NCI-H1092 (cell line): ENCODE measurements around the gene LPIN3.
A peak's percentile ranks its signal among the peaks of the same experiment; 100 is the strongest.
"Not testable (repeated sequence)": the region's sequence is repeated elsewhere in the genome, so short reads cannot be mapped to it uniquely, and the experiment has no call there.

Experiments
- DNase-seq: peaks from one replicate; lab custom pipeline; 2025; lab: John Stamatoyannopoulos, UW

The LPIN3 gene, protein sequence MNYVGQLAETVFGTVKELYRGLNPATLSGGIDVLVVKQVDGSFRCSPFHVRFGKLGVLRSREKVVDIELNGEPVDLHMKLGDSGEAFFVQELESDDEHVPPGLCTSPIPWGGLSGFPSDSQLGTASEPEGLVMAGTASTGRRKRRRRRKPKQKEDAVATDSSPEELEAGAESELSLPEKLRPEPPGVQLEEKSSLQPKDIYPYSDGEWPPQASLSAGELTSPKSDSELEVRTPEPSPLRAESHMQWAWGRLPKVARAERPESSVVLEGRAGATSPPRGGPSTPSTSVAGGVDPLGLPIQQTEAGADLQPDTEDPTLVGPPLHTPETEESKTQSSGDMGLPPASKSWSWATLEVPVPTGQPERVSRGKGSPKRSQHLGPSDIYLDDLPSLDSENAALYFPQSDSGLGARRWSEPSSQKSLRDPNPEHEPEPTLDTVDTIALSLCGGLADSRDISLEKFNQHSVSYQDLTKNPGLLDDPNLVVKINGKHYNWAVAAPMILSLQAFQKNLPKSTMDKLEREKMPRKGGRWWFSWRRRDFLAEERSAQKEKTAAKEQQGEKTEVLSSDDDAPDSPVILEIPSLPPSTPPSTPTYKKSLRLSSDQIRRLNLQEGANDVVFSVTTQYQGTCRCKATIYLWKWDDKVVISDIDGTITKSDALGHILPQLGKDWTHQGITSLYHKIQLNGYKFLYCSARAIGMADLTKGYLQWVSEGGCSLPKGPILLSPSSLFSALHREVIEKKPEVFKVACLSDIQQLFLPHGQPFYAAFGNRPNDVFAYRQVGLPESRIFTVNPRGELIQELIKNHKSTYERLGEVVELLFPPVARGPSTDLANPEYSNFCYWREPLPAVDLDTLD

DNA sequence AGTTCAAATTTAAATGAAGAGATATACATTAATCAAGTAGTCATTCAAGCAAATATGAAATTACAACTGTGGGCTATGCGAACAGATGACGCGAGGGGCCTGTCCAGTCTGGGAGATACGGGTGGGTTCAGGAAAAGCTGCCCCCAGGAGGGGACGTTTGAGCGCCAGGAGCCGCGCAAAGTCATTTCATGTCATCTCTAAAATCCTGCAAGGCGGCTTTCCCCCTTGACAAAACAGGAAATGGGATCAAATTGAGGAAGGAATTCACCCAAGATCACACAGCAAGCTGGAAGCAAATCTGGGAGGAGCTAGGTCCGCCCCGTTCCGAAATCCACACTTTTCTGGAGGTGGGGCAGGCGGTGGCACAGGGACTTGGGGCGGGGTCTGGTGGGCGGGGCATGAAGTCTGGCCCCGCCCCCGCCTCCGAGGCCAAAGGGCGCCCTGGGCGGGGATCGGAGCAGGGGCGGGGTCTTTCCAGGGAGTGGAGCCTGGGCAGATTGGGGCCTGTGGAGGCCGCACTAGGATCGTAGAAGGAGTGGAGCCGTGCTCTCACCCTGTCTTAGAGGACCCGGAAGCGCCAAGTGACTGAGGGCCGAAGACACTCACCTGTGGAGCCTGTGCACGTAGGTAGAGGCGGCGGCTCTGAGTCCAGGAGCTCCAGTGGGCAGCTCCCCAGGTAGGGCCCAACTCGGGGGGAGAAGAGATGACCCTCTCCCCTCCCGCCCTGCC, at the start of gene LPIN3:
TSS of gene LPIN3 (plus strand) at position 495 of the 729 bp plus-strand sequence. CDS start 4,983 bp downstream, outside the sequence.
- no peak for DNase-seq

DNA sequence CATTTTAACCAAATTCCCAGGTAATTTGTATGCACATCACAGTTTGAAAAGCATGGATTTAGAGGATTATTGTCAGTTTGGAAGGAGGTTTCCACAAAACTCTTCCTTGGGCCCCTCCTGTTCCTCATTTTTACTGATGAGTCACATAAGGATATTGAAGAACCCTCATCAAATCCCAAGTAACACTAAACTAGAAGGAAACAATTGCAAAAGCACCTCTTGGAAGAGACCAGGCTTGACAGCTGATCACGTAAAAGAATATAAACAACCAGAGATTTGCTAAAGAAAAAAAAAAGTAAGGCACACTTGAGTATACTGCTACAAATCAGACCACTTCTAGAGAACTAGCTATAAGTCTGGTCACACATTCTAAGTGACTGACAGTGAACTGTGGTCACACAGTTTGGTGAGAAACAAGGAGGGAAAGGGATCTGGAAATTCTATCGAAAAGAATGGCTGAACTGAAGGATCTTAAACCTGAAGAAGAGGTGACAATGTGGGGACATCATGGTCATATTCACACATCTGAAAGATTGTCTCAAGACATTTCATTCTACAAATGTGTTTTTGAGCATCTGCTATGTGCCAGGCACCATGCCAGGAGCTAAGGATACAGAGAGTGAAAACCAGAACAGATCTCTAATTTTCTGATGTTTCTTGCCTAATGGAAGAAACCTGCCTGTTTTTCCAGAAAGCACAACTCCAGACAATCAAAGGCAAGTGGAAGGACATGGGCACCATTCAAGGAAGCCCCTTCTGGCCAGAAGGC, 47.2 kb upstream of the LPIN3 start:
- DNase-seq: no peak

DNA sequence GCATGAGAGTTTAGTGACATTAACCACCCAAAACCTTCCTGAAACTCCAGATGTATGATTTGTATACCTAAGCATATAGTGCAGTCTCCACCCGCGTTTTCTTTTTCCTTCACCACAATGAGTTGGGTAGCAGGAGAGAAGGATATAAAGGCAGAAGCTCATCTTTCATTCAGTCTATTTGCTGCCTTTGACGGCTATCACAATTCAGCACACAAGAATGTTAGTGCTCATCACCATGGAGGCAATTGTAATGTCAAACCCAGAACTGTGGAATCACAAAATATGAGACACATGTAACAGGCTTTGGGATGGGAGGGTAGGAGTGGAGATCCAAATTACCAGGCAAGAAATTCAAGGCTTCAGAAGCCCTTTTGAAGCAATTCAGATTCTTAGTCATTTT, 40.7 kb upstream of the LPIN3 start:
- DNase-seq: no peak

DNA sequence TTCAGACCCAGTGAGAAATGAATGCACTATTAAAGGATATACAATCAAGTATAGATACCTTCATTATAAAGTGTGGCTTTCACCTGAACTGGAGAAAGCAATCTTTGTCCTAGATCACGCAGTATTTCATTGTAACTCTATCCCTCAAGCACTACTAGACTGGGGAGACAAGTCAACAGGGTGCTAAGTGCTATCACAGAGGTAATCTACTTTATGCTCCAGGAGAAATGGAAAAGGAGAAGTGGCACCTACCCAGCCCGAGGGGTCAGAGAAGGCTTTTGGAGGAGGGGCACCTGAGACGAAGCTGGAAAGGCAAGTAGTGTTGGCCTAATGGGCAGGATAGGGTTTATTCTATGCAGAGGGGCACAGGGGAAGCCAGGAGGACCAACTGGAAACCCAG, 40.2 kb upstream of the LPIN3 start:
- DNase-seq: no peak

DNA sequence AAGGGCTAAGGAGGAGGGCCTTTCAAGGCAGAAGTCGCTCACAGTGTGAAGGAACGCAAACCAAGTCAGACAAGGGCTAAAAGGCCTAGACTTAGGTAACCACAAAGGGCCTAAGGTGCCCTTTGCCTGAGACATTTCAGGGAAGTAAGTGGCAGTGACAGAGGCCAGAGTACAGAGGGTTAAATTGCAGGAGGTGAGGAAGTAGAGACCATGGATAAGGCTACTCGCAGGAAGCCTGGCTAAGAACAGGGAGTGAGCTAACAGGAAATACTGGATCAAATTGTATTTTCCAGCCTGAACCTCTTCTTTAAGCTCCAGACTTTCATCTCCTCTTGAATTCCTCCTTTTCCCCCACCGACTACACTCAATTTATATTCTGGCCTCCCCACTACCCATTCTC, 39.7 kb upstream of the LPIN3 start:
- DNase-seq: no peak

DNA sequence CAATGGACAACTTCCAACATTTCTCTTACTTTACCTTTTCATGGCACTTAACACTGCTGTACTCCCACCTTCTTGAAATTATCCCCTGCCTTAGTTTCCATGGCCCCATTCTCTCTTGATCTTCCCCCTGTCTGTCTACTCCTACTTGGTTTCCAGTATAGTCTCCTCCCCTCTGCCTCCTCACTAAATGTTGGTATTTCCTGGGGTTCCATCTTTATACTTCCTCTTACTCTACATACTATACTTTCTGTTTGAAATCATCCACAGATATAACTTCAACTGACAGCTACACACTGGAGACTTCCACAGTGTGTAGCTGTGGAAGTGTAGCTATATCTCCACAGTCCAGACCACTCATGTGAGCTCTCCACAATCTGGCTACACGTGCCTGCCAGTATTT, 36.6 kb upstream of the LPIN3 start:
- no peak for DNase-seq

DNA sequence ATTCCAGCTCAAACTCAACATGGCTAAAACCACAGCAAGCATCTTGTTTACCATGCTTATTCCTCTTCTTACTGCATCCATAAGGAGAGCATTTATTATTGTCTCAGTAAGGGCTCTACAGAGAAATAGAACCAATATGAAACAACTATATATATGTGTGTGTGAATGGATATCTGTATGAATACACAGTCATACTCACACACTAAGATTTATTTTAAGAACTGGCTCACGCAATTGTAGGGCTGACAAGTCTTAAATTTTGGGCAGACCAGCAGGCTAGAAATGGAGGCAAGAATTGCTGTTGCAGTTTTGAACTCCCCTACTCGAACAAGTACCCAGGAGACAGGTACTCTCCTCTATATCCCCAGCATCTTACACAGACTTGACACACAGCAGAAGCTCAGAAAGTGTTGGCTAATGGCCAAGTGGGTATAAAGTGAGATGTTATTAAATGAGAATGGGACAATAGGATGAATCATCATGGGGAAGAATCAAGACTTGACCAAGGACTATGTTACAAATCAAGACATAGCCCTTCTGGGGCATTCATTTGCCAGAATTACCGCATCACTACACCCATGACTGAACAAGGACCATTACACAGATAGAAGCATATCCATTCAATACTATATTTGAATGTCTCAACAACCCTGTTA, 36.1 kb upstream of the LPIN3 start:
- no peak for DNase-seq

DNA sequence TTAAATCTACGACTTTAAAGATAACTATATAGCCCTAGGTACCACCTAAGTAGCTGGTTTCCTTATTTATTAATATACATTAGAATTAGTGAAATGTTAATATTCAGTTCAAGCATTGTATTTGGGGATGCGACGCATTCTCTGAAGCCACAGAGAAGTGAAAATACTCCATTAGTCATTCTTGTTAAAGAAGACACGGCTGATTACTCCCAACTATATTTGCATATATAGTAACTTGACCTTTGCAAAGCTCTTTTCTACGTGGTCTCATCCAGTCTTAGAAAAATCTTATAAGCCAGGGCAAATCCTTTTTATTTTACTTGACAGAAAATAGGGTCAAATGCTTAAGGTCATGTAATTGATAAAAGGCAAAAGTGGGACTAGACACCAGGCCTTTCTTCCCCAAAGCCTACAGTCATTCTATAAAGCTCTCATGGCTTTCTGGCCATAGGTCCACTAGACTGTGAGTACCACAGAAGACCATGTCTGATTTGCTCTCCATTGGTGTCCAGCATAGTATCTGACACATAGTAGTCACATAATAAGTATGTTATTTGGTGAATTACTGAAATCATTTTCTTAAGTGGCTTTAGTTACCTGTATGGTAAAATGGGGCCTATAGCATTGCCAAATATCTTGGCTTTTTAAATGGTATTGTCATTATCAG, 34.4 kb upstream of the LPIN3 start:
- no peak for DNase-seq

DNA sequence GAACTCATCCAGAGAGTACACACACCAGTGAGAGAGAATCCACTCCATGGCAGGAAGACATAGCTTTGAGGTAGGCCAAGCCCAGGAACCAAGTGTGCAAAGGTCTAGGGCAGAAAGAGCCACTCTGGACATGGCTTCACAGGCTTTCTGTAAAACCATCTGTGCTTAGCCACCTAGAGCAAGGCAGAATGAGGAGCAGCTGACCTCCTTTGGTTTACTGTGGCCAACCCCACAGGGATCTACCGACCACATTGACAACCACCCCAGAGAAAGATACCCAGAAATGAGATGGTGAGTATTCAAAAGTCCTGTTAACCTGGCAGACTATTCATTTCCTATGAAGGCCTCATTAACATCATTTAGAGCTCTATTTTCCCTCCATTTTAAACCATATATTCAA, 33.6 kb upstream of the LPIN3 start:
- DNase-seq: no peak

DNA sequence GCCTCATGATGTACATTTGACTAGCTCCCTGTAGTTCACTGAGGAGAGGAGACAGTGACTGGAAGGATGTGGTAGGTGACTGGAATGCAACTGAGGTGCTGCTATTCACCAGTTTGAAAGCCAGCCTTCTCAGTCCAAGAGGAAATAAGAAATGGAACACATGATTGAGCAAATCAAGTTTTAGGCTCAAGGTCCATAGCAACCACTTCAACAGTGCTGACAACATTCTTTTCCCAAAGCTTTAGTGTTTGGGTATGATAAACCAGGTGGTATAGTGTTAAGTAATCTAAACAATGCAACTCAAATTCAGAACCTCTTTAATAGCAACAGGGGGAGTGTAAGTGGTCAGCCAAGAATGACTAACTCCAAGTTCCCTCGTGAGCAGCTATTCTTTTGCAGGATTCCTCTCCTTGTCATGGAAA, 32.3 kb upstream of the LPIN3 start:
- no peak for DNase-seq

DNA sequence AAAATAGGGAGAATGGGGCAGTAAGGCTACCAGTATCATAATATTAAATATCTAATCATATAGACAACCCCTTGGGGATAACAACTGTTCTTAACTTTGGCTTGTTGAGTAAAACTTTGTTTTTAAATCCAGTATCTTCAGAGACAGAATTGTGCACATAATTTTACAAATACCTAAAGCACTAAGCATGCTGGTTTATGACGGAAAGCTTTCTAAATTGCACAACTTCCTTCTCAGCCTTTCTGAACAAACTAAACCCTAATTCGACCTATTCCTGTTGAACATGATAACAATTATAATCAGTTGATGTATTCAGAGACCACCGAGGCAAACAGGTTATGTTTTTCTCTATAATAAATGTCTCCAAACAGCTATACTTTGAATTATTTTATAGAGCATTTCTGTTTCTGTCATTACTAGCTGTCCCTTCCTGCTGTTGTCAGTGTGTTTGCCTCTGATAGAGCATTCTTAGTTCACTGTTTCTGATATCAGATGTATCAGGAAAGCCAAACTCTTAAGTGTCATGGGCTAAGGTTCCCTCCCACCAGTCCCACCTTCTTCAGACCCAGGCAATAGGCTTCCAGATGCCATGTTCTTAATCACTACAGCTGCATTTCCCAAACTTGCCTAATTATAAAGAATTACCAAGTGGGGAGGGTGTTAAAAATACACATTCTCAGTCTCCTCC, 31.8 kb upstream of the LPIN3 start:
- no peak for DNase-seq

DNA sequence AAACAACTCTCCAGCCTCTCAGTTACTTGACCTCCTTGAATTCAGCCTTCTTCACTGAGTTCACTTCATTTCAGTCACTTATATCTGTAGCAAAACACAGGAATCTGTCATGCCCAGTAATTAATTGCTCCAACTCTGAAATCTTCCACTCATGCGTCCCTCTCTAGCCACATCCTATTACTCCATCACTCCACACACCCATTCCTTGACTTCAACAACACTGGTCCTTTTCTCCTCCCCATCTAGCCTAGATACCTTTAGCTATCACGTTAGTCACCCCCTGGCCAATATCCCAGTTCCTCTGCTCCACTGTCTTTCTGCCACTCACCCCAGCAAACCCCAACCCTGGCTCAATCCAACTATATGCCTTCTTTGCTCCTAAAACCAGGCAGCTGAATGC, 30.8 kb upstream of the LPIN3 start:
- DNase-seq: no peak

DNA sequence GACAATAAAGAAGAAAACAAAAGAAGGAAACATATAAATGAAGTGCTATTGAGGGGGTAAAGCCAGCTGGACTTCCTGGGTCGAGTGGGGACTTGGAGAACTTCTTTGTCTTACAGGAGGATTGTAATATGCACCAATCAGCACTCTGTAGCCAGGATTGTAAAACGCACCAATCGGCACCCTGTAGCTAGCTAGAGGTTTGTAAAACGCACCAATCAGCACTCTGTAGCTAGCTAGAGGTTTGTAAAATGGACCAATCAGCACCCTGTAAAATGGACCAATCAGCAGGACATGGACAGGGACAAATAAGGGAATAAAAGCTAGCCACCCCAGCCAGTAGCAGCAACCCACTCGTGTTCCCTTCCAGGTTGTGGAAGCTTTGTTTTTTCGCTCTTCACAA, 28.6 kb upstream of the LPIN3 start:
- not testable (repeated sequence) for DNase-seq

DNA sequence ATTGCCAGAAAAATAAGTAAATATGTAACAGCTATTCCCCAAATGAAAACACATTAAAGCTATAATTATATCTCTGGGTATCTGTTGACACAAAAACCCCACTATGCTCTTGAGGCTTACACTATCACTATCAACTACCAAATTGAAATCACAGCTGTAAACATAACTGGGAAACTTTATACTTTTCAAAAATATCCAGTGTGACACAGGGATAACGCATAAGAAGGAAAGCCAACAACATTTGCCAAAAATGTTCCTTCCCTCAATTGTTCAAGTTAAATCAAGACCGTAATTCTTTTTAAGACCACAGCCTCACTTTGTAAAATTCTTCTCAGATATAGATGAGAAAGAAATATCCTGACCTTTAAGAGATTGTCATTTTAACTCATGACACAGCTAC, 26.2 kb upstream of the LPIN3 start:
- DNase-seq: no peak

DNA sequence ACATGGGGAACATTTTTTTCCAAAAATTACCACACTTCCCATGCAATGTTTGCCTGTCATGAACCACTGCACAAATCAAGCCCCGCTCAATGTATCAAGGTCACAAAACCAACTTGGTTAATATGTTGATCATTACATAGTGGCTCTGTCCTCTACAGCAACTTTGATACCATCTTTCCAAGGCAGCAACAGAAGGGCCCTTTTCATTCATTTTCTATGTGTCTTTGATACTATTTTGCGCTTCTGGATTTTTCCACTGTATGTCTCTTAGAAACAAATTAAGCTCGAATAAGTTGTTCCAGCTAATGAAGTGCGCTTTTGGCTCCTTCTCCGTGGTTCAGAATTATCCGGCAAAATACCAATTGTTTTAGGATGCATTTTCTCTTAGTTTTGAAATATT, 24.6 kb upstream of the LPIN3 start:
- no peak for DNase-seq

DNA sequence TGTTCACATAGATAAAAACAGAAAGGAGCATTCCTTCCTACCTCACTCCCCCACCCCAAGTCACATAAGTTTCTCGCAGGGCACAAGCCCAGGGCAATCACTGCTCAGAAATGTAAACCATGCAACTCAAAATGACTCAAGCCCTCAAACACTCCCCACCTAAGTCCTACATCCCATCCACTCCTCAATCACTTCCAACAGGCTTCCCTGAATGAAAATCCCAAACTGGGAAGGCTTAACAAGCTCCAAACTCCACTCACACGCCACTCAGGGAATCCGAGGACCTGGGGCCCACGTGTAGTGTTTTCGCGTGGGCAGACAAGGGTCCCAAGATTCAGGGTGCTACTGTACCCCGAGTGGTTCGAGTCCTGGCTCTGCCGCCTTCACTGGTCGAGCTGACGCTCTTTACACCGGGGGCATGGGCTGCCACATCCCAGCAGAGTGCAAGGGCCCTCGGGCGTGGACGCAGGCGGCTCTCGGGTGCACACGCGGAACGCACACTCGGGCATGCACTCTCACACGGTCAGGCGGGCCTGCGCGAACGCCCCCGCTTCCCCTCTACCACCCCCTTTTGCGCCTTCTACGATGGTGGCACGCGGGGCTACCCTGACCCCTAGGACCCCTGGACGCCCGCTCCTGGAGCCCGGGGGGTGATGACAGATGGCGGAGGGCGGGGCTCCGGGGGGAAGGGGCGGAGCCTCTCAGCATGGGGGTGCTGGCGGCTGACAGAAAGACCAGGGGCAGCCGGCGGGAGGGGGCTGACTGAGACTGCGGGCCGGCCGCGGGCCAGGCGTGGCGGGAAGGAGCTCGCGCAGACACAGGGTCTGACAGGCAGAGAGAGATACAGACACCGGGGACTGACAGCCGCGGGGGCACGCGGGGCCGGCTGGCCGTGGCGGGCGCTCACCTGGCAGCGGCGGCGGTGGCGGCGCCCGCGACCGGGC, 23.7 kb upstream of the LPIN3 start:
- DNase-seq: peak; percentile 51

DNA sequence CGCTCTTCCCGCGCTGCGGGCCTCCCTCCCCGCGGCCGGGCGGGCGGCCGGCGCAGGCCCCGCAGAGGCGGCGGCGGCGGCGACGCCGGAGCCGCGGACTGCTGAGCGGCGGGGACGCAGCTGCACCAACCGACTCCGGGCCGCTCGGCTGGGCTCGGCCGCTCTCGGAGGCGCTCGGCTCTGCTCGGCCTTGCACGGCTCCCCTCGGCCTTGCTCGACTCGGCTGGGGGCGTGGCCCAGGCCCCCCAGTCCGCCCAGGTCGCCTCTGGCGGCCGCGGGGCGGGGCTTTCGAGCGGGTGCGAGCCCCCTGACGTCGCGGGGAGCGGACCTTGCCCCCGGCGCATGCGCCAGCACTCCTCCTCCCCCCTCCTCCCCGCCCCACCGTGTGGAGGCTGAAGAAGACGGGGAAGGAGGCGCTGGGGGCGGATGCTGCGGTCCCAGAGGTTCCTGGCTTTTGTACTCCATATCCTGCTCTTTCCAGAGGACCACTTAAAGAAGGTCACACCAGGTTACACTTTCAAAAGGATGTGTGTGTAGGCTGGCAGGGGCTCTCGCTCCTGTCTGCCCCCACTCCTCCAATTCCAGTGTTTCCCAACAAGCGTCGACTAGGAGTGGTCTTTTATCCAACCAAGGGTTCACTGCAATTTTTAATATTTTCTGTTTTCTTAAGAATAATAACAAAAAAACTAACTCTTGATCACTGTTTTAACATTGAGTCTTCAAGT, 22.9 kb upstream of the LPIN3 start, which contains the start of gene ZHX3:
TSS of gene ZHX3 (minus strand) at position 186 of the 725 bp plus-strand sequence. CDS start 112,815 bp downstream, outside the sequence.
- peak; percentile 97 for DNase-seq

DNA sequence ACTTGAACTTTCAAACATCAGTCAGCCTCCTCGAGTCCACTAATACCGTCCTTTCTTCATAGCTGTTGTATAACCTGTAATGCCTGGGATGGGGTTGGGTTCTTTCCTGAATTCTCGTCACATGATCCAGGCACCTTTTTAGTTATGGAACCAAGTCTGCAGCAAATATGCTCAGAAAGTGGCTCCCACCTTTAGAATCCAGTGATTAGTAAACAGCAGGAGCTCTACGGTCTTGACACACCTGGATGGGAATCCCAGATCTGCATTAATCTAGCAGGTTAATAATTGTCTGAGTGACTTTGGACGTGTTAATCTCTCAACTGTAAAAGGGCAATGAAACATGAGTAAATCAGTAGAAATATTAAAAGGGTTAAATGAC, 22.4 kb upstream of the LPIN3 start:
- no peak for DNase-seq
